Body of pancreas (tissue), 4 donors: ENCODE results near the gene RAB11FIP3. TPM values are rescaled to one million over a fixed set of nuclear protein-coding genes. Genes with fewer than 3 reads are reported as not detected.
"Not testable (repeated sequence)": the region's sequence is repeated elsewhere in the genome, so short reads cannot be mapped to it uniquely, and the experiment has no call there.

Experiments used
- ATAC-seq: fragments of 150-250 bp; one replicate; pipeline ENCODE4 v1.9.1; 2016
- DNase-seq, 4 donors: peaks; one replicate each; pipeline ENCODE4 v3.0.0-alpha.2; 2019
- H3K27ac ChIP-seq, 4 donors: fragments of 200-600 bp; sonication (generic); 1 replicate in 3 of 4; 2 replicates in 1 of 4; pipeline versions ENCODE4 v1.5.1 to v1.6.1; 2016 to 2019; ENCODE audit warnings: mild to moderate bottlenecking in 1 of 4, mixed read lengths in 1 of 4, moderate library complexity in 1 of 4
- H3K27me3 ChIP-seq, 2 donors: fragments of 200-600 bp; sonication (generic); one replicate each; pipeline ENCODE4 v1.6.0; 2016; ENCODE audit warnings: mild to moderate bottlenecking in 1 of 2
- H3K36me3 ChIP-seq, 2 donors: fragments of 200-600 bp; sonication (generic); replicated peaks in 1 of 2; 2 replicates each; pipeline ENCODE4 v1.5.1; 2016; ENCODE audit warnings: low read depth in 2 of 2; ENCODE audit not compliant: insufficient read depth in 1 of 2
- H3K4me1 ChIP-seq: fragments of 200-600 bp; sonication (generic); one replicate; pipeline ENCODE4 v1.6.0; 2016
- H3K4me3 ChIP-seq, 2 donors: fragments of 200-600 bp; sonication (generic); 1 replicate in 1 of 2; 2 replicates in 1 of 2; pipeline ENCODE4 v1.5.1; 2016 to 2019
- H3K9me3 ChIP-seq, 3 donors: fragments of 200-600 bp; sonication (generic); 1 replicate in 2 of 3; 2 replicates in 1 of 3; pipeline ENCODE4 v1.5.1; 2016
- POLR2A ChIP-seq, 3 donors: fragments of 450-650 bp; IDR thresholded peaks; one replicate each; pipeline ENCODE4 v1.6.1; 2016; ENCODE audit warnings: antibody characterized with exemption in 3 of 3, mild to moderate bottlenecking in 2 of 3
- WGBS, 2 donors: methylation state at CpG; one replicate each; pipeline ENCODE4 v1.1.5; 2017; 5-methylcytosine and 5-hydroxymethylcytosine counted together
- intact Hi-C: fragments of 100-400 bp; cut with DNase I; formaldehyde crosslinking; loops from one replicate; pipeline ENCODE4 v1.15.1; 2023
- total RNA-seq, 2 donors: library from RNA; depleted of rRNA; stranded (reverse); fragments of >200 nt; gene quantifications; one replicate each; pipeline ENCODE4 v1.1.0, GENCODE V29; 2016
- TF ChIP-seq, protein P1 (sequence below), 7 experiments: fragments of 450-650 bp in 4 of 7; fragments of 200-600 bp in 3 of 7; sonication (generic) in 3 of 7; IDR thresholded peaks; one replicate each; pipeline ENCODE4 v1.5.1; 2016 to 2019; ENCODE audit warnings: antibody characterized with exemption in 7 of 7

Gene RAB11FIP3
- total RNA-seq, 2 donors from 2014 or later: 50.1 to 122 TPM

DNA sequence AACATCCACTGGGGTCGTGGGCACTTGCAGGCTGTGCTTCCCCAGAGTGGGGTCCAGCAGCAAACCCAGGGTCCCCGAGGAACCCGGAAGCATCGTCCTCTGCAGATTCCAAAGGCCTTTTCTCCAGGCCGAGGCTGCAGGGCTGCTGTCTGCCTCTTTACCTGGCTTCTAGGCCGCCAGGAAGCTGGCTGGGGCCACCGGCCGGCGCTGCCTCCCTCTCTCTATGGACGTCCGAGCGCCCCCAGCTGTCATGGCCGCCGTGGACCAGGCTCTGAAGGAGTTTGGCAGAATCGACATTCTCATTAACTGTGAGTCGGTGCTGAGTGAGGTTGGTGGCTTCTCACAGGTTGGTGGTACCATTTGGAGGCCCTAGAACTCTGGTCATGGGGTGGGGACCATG is 18.2 kb upstream of the RAB11FIP3 start:
- Histone ChIP-seq H3K27me3 (no peaks in the 10 kb centered on the region), H3K27ac (no peak overlapping the region), H3K36me3 (peaks cover 0 to 3% of the 10 kb centered on the region in 2 donors), H3K4me1 (peaks cover 9% of the 10 kb centered on the region), H3K9me3 (no peaks in the 10 kb centered on the region), H3K4me3 (no peak overlapping the region)
- no peak for TF ChIP-seq POLR2A (IDR thresholded peaks at IDR 0.05)
- TF ChIP-seq, protein P1, sequence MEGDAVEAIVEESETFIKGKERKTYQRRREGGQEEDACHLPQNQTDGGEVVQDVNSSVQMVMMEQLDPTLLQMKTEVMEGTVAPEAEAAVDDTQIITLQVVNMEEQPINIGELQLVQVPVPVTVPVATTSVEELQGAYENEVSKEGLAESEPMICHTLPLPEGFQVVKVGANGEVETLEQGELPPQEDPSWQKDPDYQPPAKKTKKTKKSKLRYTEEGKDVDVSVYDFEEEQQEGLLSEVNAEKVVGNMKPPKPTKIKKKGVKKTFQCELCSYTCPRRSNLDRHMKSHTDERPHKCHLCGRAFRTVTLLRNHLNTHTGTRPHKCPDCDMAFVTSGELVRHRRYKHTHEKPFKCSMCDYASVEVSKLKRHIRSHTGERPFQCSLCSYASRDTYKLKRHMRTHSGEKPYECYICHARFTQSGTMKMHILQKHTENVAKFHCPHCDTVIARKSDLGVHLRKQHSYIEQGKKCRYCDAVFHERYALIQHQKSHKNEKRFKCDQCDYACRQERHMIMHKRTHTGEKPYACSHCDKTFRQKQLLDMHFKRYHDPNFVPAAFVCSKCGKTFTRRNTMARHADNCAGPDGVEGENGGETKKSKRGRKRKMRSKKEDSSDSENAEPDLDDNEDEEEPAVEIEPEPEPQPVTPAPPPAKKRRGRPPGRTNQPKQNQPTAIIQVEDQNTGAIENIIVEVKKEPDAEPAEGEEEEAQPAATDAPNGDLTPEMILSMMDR (IDR thresholded peaks at IDR 0.05): no peak
- no peak for ATAC-seq
- WGBS, 2 donors: 80 to 85% methylated on average over 1 to 7 of the region's 16 CpGs
- no peak for DNase-seq
- intact Hi-C loops: no loop called here

DNA sequence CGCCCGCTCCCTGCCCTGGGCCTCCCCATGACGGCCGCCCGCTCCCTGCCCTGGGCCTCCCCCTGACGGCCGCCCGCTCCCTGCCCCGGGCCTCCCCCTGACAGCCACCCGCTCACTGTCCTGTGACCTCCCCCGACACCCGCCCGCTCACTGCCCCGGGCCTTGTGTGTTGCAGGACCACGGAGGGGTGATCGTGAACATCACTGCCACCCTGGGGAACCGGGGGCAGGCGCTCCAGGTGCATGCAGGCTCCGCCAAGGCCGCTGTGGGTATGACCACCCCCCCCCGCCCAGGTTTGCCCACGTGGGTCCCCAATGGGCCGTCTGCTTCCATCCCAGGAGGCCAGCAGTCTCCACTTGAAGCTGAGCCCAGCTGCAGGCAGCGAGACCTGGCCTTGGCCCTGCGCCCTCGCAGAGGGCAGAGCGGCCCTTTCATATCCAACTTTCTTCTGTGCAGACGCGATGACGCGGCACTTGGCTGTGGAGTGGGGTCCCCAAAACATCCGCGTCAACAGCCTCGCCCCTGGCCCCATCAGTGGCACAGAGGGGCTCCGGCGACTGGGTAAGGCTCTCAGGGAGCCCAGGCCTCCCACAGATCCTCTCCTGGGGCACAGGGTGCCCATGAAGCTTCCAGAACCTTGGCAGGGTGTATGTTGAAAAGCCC is 14.8 kb upstream of the RAB11FIP3 start:
- intact Hi-C loops: no loop called here
- DNase-seq (peak in 3 of 4 donors; percentile 57 to 83 (median 62)), ATAC-seq (no peak)
- H3K4me3 ChIP-seq: no peak overlapping the region
- TF ChIP-seq, protein P1 (IDR thresholded peaks at IDR 0.05): no peak
- no peak for TF ChIP-seq POLR2A (IDR thresholded peaks at IDR 0.05)
- 79 to 83% methylated on average over 21 to 30 of the region's 36 CpGs for WGBS, 2 donors
- H3K27ac ChIP-seq: no peak overlapping the region
- H3K36me3 ChIP-seq: peaks cover 0 to 3% of the 10 kb centered on the region in 2 donors
- H3K9me3 ChIP-seq: no peaks in the 10 kb centered on the region
- no peaks in the 10 kb centered on the region for H3K27me3 ChIP-seq
- H3K4me1 ChIP-seq: no peaks in the 10 kb centered on the region

DNA sequence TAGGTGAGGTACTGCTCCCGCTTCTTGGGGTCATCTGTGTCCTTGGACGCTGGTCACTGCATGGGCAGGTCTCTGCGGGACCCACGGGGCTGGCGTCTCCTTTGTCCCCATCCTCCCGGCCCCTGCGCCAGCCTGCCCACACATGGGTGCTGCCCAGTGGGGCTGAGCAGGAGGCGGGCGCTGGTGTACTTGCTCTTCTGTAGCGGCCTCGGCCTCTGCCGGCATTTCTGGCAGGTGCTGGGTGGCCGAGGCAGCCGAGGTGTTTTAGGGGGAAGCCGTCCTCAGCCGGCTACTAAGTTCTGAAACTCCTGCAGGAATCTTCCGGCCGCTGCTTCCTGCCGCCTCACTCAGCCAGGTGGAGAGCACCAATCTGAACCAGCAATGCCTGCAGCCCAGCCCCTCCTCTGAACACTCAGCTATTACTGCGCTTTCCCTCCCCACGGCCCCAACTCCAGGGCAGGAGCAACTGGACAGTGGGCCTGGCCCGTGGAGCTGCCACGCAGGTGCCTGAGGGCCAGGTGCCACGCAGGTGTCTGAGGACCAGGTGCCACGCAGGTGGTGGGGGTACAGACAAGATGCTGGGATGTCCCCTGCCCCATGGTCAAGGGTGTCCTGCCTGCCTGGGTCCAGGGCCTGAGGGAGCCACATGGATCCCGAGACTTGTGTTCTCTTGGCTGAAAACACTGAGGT is 13.7 kb upstream of the RAB11FIP3 start:
- Histone ChIP-seq H3K4me3 (no peak overlapping the region), H3K27me3 (no peaks in the 10 kb centered on the region), H3K36me3 (peaks cover 0 to 3% of the 10 kb centered on the region in 2 donors), H3K4me1 (no peaks in the 10 kb centered on the region), H3K9me3 (no peaks in the 10 kb centered on the region), H3K27ac (no peak overlapping the region)
- ATAC-seq (no peak), DNase-seq (no peak)
- no peak for TF ChIP-seq POLR2A (IDR thresholded peaks at IDR 0.05)
- TF ChIP-seq, protein P1 (IDR thresholded peaks at IDR 0.05): no peak
- intact Hi-C loops: no loop called here
- WGBS, 2 donors: 89 to 96% methylated on average over 7 to 14 of the region's 26 CpGs

DNA sequence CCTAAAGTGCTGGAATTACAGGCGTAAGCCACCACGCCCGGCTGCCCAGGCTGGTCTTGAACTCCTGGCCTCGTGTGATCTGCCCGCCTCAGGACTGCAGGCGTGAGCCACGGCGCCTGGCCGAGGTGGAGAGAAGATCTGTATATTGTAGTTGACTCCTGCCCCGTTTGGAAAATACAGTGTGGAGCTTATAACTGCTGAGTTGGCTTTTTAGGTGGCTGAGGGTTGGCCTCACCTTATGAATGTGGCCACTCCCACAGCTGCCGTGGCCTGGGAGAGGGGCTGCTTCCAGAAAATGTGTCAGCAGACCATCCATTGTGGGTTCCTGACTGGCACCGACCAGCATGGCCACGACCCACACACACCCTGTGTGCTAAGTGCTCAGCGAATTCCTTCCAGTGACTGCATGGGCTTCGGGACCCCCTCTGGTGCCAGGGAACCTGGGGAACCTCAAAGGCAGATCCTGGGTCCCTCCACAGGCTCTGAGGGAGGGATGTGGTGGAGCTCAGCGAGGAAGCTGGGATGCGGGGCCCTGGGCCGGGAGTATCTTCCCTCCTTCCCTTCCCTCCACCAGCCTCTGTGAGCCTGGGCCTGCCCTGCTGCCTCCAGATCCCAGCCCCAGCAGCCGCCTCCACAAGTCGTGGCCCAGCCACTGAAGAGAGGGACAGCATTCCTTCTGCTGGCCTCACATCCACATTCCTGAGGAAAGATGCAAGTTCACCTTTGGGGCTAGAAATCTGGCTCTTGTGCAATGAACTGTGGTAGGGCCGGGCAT is 10.9 kb upstream of the RAB11FIP3 start:
- DNase-seq (no peak), ATAC-seq (no peak)
- WGBS, 2 donors: 89 to 90% methylated on average over 4 to 21 of the region's 21 CpGs
- H3K4me3 ChIP-seq: no peak overlapping the region
- H3K9me3 ChIP-seq: no peaks in the 10 kb centered on the region
- intact Hi-C loops: no loop called here
- peaks cover 0 to 3% of the 10 kb centered on the region in 2 donors for H3K36me3 ChIP-seq
- no peaks in the 10 kb centered on the region for H3K4me1 ChIP-seq
- H3K27ac ChIP-seq: no peak overlapping the region
- no peaks in the 10 kb centered on the region for H3K27me3 ChIP-seq
- TF ChIP-seq, protein P1 (IDR thresholded peaks at IDR 0.05): no peak
- no peak for TF ChIP-seq POLR2A (IDR thresholded peaks at IDR 0.05)

DNA sequence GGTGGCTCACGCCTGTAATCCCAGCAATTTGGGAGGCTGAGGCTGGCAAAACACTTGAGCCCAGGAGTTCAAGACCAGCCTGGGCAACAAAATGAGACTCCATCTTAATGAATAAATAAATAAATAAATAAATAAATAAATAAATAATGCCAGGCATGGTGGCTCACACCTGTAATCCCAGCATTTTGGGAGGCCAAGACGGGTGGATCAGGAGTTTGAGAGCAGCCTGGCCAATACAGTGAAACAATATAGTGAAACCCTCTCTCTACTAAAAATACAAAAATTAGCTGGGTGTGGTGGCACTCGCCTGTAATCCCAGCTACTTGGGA is 10.3 kb upstream of the RAB11FIP3 start:
- H3K9me3 ChIP-seq, H3K4me1 ChIP-seq, H3K4me3 ChIP-seq, ATAC-seq, H3K27me3 ChIP-seq, H3K27ac ChIP-seq, H3K36me3 ChIP-seq, DNase-seq, intact Hi-C loops: not testable (repeated sequence)
- 93 to 97% methylated on average over 3 of the region's 3 CpGs for WGBS, 2 donors

DNA sequence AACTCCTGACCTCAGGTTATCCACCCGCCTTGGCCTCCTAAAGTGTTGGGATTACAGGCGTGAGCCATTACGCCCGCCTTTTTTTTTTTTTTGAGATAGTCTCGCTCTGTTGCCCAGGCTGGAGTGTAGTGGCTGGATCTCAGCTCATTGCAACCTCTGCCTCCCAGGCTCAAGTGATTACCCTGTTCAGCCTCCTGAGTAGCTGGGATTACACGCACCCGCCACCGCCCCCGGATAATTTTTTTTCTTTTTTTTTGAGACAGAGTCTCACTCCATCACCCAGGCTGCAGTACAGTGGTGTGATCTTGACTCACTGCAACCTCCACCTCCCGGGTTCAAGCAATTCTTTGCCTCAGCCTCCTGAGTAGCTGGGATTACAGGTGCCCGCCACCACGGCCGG is 3.3 kb upstream of the RAB11FIP3 start:
- H3K9me3 ChIP-seq, intact Hi-C loops, H3K27me3 ChIP-seq, H3K27ac ChIP-seq, H3K36me3 ChIP-seq, H3K4me3 ChIP-seq, DNase-seq, ATAC-seq: not testable (repeated sequence)
- H3K4me1 ChIP-seq: peaks cover 23% of the 10 kb centered on the region
- WGBS, 2 donors: 86% methylated on average over 13 of the region's 13 CpGs
